Measurements from ENCODE around the gene JADE1.

JADE1 gene

DNA sequence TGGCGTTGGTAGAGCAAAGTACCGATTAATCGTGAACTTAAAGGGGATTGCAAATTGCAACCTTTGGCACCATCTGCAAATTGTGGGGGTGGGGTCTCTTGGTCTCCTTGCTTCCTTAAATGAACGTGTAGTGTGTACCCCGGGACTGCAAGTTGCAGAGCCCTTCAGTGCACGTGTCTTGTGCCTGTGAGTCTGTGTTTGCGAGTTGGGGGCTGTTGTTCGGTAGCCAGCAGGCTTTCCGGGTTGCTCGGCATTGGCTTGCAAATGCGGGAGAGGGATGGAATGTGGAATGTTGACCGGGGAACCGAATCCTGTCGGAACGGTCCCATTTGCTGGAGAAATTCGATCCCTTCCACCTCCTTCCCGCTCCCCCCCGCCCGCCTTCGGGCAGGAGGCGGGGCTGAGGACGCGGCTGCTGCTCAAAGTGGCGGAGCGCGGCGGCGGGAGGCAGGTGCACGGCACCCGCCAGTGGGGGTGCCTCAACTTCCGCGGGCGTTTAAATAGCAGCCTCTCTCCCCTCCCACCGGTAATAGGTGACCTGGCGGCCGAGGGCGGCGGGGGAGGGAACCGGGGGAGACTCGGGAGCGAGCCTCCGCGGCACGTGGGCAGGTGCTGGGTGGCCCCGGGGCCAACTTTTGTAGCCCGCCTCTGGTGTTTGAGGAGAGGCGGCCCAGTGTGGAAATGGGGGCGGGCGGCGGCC is 1.5 kb downstream of the JADE1 start:
- DNase-seq (ENCODE audit: low read depth) = peak; percentile 47

DNA sequence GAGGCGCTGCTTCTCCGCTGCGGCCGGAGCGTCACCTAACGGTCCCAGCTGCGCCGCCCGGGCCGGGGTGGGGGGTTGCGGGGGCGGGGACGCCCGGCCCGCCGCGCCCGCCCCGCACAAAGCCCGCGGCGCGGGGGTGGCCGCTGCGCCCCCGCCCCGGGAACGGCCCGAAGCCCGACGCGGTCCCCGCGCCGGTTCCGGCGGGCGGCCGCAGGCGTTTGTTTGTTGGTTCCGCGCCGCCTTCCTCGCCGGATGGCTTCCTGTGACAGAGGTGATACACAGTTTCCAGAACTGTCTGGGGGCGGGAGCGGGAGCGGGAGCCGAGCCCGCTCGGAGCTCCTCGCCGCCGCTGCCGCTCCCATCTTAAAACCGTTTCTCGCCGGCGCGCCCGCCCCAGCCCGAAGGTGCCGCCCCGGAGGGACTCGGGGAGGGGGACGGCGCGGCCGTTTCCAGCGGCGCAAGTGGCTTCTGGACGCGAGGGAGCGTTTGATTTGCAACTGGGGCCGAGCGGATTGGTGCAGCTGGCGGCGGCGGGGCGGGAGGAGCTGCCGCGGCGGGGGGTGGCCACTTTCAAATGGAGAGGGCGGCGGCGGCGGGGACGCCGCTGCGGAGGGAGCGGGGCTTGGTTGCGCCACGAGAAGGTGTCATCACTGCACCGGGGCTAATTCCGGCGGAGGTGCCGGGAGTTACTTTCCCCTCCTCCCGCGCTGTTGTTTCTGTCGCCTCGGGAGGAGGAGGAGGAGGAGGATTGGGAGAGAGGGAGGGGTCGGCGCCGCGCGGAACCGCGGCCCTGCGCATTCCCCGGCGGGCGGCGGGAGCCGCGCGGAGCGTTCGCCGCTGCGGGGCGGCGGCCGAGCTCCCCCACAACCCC is 2.3 kb downstream of the JADE1 start:
- DNase-seq (ENCODE audit: low read depth) = peak; percentile 64

GRCh38 chr4:128812442-128813235 is 3.1 kb downstream of the JADE1 start:
- peak; percentile 51 for DNase-seq (ENCODE audit: low read depth)

DNA sequence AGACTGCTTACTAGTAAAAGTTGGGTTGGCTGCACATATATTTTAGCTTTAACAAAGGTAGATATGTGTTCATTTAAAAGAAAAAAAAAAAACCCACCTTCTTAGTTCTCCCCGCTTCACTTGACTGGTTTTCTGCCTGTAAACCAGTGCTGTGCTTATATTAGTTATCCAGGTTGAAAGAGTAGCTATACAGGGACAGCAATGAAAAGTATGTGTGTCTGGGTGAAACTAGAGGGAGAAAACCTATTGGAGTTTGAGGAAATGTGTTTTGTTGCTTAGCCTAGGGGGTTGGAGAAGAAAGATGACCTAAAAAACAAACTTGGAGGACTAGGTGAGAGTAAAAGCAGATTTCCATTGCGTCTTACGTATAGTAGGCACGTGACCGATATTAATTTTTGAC is 4.5 kb downstream of the JADE1 start:
- no peak for DNase-seq (ENCODE audit: low read depth)

- DNase-seq (ENCODE audit: low read depth) = no peak
These were observed 8.9 kb downstream of the JADE1 start for GRCh38 chr4:128818442-128818841.

DNA sequence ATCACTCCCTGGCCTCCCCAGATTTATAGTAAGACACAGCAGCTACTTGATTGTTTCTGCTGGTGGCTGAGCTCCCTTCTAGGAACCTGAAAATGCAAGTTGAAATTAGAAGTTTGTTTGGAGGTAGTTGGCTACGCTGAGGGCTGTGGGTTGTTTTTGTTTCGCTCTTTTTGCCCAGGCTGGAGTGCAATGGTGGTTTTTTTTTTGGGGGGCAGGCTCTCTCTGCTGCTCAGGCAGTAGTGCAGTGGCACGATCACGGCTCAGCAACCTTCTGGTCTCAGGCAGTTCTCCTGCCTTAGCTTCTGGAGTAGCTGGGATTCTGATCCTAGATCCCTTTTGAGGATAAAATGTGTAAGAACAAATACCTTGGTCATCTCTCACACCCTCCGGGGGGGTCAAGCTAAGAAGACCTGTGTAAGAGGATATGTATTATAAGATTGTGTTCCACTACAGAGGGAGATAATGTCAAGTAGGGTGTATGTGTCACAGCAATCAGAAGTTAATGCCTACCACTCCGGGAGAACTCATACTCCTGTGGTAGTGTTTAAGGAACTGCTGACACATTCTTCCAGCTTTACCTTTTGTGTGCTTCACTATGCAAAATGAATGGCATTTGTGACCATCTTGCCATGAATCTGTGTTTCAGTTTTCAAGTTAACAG is 9.7 kb downstream of the JADE1 start:
- DNase-seq (ENCODE audit: low read depth) = no peak

GRCh38 chr4:128820671-128821070 is 11.2 kb downstream of the JADE1 start:
- DNase-seq (ENCODE audit: low read depth) = no peak

DNA sequence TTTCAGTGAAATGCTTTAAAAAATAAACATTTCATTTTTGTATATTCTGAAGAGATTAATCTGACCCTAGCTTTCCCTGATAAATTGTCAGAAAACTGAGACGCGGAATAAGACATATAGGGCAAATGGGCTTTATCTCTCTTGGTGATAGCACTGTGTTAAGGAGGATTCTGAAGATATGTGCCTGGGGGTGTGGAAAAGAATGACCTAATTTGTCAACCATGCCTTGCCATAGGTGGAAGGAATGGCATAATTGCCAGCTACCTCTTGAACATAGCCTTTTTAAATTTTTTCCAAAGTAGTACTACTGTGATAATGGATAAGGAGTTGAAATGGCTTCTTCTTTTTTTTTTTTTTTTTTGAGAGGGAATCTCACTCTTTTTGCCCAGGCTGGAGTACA is 11.7 kb downstream of the JADE1 start:
- DNase-seq (ENCODE audit: low read depth) = no peak

DNA sequence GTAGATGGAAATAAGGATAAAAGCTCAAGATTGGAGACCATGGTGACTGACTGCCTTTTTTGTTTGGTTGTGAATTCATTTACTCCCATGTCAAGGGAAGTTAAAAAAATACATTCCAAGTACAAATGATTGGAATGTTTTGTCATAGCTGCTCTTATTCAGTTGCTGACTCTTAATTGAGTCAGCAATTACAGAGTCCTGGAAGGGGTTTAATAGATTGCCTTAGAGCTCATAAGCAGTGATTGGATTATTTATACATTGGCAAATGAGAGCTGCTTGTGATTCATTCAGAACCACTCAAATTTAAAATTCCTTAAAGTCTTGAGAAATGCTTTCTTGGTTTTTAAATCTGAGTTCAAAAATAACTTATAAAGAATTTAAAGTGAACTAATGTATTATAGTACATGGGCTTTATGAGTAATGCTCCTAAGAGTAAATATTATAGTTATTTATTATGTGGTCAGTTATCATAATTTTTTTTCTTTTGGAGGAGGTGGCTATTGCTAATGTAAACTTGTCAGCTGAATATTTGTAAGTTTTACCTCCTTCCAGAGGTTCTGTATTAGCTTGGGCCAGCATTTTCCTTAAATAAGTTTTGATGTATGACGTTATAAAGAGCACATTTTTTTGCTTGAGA is 13.6 kb downstream of the JADE1 start:
- peak; percentile 89 for DNase-seq (ENCODE audit: low read depth)

DNA sequence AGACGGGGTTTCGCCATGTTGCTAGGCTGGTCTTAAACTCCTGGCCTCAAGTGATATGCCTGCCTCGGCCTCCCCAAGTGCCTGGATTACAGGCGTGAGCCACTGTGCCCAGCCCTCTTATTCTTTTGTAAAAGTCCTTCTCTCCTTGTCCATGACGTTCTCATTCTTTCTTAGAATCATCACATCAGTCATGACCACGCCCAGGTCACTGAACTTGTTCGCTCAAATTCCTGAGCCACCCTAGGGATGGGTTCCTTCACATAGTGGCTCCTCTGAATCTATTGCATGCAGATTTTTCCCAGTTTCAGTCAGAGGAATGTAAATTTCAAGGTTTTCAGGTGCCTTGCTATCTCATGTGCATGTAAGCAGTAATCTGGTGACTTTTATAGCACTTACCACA is 15.7 kb downstream of the JADE1 start:
- no peak for DNase-seq (ENCODE audit: low read depth)

- DNase-seq (ENCODE audit: low read depth) = no peak
These were observed 17.8 kb downstream of the JADE1 start for GRCh38 chr4:128827296-128827695.

GRCh38 chr4:128830906-128831503 is 21.5 kb downstream of the JADE1 start:
- DNase-seq (ENCODE audit: low read depth) = no peak

DNA sequence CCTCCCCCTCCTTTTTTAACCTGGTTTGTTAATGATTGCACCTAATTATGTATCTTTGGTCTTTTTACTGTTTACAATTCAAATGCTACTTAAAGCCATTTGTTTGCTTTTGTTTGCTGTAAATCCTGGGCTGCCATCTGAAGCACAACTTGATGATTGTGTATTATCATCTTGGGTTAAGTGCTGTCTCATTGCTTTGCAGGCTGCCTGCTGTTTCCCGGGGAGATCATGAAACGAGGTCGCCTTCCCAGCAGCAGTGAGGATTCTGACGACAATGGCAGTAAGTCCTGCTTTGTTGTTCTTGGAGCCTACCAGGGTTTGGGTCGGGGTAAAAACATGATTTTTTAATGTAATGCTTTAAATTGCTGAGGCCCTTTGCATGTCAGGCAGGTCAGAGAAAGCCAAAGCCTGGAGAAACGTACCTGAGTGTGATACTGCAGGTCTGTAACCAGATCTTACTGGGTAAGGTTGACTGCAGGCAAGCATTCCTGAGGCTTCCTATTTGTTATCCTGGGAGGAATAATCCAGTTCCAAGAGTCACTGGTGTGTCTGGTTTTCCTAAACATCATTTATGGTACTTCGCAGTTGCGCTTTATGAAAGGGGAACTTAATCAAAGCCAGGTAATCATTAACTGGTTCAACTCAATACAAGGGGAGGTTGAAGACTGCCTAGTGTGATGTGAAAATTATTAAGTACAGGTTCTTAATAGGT is 22.2 kb downstream of the JADE1 start:
- DNase-seq (ENCODE audit: low read depth) = no peak

DNA sequence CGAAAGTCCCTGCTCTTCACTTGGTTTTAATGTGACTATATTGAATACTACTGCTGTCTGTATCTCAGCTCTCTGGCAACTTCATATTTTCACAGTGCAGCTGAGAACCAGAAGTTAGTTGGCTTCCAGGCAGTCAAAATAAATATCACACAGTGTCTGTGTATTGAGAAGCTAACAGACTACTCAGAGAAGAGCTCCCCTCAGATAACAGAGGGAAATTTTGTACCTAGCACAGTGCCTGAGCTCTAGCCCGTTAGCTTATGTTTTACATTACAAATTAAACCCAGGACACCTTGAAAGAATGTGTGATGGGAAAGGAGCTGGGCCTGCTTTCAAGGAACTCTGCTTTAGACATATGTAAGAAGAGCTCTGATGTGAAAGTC is 22.7 kb downstream of the JADE1 start:
- DNase-seq (ENCODE audit: low read depth) = no peak

DNA sequence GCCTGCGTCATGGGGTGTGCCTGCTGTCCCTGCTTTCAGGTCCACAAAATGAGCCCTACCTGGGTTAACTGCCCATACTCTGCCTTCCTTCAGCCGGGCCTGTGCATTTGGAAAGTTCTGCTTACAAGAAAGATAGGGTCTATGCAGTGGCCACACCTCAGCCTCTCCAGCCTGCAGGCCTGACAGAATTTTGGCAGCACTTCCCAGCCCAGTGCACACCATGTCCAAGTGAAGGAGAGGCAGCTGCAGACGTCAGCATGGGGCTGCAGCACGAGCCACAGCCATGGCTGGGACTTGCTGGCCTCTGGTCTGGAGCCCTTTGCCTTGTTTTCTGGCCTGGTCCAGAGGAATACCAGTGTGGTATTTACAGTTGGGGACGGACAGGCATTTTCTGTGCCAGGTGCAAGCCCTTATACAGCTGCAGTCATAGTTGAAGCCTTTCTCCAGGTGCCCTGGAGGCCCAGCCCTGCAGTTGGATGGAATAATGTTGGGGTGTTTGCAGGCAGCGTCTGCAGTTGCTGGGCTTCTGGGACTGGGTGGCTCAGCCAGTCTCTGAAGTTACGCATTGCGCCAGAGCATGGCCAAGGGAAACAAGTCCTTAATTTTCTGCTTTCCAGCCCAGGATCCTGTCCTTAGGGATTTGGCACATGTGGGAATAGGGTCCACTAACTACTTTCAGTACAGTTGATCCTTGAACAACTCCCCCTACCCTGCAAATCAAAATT is 26.2 kb downstream of the JADE1 start:
- DNase-seq (ENCODE audit: low read depth) = no peak

- no peak for DNase-seq (ENCODE audit: low read depth)
These were observed 27.7 kb downstream of the JADE1 start for GRCh38 chr4:128837198-128837597.

- DNase-seq (ENCODE audit: low read depth) = no peak
These were observed 28.2 kb downstream of the JADE1 start for GRCh38 chr4:128837679-128838078.

- DNase-seq (ENCODE audit: low read depth) = no peak
These were observed 31.3 kb downstream of the JADE1 start for GRCh38 chr4:128840711-128841318.

DNA sequence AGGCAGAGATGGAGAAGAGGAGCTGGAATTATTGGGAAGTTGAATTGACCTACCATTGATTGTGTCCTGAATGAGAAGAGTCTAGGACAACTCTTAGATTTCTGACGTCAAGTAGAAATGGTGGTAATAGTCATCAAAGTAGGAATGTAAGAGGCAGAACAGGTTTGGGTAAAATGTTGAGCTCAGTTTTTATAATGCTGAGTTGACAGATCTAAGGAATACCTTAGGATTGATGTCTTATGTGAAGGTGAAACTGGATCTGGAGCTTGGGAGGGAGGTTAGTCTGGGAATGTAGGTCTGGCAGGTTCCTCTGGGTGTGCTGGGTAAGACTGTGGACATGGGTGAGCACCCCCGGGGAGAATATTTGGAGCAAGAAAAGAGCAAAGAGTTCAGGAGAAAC is 31.9 kb downstream of the JADE1 start:
- DNase-seq (ENCODE audit: low read depth) = no peak

GRCh38 chr4:128844931-128845330 is 35.4 kb downstream of the JADE1 start:
- no peak for DNase-seq (ENCODE audit: low read depth)

Data from HS-5 (cell line).